GM18511 (cell line): Measurements from ENCODE around the gene SUSD2.
"Not testable (repeated sequence)": the region's sequence is repeated elsewhere in the genome, so short reads cannot be mapped to it uniquely, and the experiment has no call there.

Experiments used
- ATAC-seq: cut with Tn5 transposase; IDR thresholded peaks from one replicate; pipeline ENCODE4 v1.9.1; 2021; ENCODE audit warnings: mild to moderate bottlenecking, moderate library complexity; ENCODE audit not compliant: unreplicated experiment

SUSD2 gene

DNA sequence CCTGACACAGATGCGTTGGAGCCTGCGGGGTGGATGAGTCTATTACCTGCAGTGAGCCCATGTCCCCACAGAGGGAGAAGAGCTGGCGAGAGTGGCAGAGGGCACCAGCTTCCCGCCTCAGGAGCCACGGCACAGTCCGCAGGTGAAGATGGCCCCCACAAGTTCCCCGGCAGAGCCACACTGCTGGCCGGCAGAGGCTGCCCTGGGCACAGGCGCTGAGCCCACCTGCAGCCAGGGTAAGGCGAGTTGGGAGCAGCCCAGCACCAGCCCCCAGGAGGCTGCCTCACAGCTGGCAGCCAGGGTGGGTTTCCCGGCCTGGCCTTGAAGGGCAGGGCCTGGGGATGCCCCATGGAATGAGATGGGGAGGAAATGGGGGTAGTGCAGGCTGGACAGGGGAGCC, 5.2 kb upstream of the SUSD2 start:
- ATAC-seq = no peak

DNA sequence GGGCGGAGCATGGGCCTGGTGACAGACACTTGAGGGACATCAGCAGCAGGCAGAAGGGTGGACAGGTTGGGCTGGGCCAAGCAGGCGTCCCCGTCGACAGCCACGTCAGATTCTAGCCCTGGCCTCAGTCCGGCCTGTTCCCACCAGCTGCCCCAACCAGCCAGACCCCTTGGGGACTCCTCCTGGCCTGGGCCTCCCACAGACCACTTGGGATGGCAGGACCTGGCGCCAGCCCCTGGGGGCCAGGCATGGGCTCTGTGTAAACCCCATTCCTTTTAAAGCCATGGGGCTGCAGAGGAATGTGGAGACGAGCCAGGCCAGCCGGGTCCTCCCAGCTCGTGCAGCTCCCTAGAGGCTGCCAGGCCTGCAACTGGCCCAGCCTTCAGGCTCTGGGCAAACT, 4.7 kb upstream of the SUSD2 start:
- no peak for ATAC-seq

DNA sequence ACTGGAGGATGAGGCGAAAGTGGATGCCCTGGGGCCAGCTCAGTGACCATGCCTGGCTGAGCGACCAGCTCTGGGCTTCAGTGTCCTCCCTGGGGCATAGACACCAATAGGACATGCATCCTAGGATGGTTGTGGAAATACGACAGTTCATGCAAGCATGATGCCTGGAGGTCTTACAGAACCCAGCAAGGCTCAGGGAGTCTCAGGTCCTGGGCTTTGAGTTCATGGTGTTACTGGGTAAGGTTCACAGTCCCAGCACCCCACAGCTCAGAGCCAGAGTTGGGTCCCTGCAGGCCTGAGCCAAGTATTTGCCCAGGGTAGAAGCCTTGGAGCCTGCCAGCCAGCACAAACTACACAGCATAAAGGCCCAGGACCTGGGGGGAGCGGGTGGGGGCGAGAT, 4.2 kb upstream of the SUSD2 start:
- ATAC-seq = no peak

DNA sequence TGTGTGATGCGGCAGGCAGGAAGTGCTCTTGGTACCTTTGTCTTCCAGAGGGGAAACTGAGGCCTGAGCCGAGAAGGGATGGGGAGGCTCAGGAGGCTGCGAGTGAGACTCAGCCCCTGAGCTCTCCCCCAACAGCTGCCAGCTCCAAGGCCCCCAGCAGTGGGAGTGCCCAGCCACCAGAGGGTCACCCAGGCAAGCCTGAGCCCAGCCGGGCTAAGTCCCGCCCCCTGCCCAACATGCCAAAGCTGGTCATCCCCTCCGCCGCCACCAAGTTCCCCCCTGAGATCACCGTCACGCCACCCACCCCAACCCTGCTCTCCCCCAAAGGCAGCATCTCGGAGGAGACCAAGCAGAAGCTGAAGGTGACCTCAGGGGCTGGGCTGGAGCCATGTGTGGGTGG, 3.8 kb upstream of the SUSD2 start:
- ATAC-seq = no peak

DNA sequence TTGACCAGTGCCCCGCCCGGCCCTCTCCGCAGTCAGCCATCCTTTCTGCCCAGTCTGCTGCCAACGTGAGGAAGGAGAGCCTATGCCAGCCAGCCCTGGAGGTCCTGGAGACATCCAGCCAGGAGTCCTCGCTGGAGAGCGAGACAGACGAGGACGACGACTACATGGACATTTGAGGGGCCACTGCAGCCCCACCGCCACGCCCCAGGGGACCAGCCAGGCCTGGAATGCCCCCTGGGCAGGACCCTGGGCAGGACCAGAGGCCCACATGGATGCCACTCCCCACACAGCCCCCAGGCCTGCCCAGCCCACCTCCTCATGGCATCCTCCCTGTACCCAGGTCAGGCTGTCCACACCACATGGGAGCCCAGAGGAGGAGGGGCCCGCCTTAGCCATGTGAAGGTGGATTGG, 3.3 kb upstream of the SUSD2 start:
- ATAC-seq = no peak

DNA sequence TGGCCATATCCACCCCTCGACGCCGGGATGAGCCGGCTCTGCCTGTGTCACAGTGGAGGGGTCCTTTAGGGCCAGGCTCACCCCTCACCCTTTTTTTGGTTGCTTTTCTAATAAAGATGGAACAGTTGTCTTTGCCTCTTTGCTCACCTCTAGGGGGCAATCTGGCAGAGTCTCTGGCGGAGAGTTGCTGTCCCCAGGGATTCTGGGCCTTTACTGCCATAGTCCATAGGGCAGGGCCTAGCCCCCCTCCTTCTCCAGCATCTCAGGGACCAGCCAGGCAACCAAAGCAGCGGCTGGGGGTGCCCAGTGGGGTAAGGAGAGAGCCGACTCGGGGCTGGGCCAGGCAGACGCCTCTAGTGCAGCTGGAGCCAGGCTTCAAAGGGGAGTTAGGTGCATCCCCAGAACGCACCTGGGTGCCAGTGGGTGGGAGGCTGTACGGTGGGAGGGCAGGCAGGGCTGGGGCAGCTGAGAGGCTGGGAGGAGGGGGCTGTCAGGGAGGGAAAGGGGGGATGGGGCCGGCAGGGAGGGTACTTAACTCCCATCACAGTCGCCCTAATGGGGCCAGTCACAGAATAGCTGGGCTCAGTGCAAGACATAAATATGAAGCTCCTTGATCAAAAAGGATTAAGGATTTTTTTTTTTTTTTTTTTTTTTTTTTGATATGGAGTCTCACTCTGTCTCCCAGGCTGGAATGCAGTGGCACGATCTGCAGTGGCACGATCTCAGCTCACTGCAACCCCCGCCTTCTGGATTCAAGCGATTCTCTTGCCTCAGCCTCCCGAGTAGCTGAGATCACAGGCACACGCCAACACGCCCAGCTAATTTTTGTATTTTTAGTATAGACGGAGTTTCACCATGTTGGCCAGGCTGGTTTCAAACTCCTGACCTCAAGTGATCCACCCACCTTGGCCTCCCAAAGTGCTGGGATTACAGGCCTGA, 2.5 kb upstream of the SUSD2 start:
- no peak for ATAC-seq

DNA sequence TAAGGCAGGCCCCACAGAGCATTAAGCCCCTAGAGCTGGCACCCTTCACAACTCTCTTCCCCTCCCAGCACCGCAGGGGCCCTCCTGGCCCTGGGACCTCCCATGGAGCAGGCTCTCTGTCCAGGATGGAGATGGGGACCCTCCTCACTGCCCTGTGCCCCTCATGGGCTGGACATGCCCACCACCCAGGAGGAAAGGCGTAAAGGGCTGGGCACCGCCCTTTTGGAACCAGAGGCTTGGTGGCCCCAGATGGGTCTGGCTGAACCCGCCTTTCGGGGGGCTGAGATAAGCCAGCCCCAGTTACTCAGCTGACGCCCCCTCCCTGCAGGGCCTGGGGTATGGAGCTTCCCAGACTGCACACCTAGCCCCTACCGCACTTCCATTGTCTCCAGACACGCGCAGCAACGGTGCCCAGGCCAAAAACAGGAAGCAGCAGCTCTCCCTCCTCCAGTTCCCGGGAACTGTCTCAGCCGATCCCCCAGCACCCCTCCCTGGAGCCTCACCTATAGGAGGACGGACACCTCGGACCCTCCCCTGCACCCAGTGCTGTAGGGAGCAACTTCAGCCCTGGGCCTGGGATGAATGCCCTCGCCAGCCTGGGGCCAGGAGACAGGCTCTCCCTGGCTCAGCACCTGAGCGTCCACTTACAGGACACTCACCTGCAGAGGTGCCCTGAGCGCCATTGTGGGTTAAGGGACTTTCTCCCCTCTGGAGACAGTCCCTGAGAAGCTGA, 1.6 kb upstream of the SUSD2 start:
- ATAC-seq = no peak

DNA sequence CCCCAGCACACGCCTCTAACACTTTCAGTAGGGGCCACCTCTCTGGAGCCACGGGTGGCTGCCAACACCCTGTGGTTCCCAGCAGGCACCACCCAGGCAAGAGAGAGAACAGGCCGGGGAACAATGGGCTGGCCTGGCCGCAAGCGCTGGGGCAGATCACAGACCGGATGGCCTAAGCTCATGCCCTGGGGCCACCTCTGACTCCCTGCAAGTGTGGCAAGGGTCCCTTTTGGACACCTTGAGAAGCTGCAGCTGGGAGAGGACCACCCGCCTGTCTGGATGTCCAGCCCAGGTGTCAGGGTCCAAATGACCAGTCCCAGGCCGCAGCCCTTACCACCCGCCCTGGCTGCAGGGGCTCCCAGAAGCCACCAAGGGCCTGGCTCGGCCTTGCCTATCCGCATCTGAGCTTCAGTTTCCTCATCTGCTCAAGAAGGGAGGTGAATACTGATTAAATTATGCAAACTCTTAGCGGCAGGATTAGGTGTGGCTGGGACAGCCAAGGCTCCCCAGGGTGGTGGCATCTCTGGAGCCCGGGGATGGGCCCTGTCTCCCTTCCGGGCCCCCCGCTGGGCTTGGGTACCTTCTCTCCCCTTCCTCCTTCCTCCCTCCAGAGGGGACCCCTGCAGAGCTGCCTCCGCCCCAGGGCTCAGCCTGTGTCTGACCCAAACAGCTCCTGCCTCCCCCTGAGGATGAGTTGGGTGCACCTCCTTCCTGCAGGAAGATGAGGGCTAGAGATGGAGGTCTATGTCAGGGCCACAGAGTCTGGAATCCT, 785 bp upstream of the SUSD2 start:
- no peak for ATAC-seq

DNA sequence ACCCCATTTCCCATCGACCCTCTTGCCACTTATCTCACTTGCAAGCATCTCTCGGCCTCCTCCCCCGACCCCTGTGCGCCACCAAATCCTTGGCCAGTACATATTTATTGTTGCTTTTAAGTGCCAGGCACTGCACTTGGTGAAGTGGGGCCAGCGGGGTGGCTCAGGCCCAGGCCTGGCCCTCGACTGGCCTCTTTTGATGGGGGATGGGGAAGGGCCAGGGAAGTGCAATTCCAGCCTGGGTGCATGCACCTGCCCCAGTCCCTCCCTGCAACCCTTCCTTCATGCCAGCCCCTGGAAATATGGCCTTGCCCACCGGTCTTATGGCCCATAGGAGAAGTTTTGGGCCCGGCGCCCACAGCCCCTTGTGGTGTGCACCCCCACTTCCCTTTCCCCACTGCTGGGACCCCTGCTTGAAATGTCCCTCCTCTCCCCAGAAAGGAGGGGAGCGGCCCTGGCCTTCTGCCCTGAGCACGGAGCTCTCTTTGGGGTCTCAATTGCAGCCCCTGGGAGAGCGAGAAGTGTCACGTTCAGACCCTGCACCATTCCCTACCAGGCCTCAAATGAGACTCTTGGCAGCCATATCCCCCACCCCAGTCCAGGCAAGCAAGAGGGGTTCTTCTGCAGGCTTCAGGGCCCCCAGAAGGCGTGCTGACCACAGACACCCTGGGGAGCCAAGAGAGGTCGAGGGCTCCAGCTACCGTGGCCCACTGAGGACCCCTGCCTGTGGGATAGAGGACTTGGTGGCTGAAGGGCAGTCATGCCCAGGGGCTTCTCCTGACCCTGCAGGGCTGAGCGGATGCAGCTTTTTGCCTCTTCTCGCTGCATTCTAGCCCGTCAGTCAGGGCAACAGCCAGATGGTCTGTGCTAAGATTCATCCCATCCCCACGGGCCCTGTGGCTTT, 961 bp downstream of the SUSD2 start:
- no peak for ATAC-seq

DNA sequence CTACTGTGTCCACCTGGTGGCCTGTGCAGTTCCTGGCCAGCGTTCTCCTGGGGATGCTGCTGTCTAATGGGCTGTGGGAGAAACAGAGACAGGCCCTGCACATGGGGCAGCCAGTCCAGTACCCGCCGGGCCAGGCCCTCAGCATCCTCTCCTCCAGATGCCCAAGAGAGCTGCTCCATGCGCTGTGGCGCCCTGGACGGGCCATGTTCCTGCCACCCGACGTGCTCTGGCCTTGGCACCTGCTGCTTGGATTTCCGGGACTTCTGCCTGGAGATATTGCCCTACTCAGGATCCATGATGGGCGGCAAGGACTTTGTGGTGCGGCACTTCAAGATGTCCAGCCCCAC, 1.6 kb downstream of the SUSD2 start:
- not testable (repeated sequence) for ATAC-seq

DNA sequence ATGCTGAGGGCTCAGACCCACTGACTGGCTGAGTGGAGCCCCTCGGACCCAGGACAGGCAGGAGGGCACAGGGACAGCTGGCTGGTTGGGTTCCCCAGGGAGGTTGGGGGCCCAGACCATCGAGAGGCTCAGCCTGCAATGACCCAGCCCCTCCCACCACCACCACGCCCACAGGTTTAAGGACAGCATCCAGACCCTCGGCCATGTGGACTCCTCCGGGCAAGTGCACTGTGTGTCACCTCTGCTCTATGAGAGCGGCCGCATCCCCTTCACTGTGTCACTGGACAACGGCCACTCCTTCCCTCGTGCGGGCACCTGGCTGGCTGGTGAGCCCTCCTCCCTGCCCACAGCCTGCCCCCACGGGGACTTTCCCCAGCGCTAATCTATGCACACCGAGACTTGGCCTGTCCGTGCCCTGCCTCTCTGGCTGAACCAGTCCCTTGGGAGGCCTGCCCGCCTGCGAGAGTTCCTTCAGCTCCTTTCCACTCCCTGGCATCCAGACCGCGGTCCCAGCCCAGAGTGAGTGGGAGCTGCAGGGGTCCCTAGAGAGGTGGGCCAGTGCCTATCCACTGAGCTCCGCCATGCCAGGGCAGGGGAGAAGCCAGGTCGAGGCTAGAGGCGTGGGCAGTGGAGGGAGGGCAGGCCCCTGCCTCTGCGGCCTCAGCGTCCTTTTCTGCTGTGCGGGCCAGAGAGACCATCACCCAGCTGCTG, 2.2 kb downstream of the SUSD2 start:
- no peak for ATAC-seq

DNA sequence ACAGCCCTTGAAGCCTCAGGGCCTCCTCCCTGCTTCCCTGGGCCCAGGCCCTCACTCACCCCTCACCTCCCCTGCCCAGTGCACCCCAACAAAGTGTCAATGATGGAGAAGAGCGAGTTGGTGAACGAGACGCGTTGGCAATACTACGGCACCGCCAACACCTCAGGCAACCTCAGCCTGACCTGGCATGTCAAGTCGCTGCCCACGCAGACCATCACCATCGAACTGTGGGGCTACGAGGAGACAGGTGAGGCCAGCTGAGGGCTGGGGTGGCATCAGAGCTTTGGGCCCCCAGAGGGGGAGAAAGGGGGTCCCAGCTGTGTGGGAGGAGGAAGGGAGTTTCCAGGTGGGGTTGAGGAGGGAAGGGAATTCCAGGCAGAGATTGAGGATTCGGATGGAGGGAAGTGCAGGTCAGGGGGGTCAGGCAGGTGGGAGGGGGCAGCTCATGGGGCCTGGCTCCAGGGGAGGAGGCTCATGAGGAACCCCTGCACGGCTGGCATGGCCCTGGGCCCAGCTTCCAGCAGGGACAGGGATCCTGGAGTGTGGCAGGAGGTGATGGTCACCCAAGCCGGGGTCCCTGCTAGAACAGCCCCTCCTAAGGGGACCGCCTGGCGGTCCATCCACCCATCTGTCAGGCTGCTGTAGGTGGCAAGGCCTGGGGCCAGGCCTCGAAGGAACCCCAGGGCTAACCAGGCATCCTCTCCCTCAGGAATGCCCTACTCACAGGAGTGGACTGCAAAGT, 2.9 kb downstream of the SUSD2 start:
- ATAC-seq = no peak

DNA sequence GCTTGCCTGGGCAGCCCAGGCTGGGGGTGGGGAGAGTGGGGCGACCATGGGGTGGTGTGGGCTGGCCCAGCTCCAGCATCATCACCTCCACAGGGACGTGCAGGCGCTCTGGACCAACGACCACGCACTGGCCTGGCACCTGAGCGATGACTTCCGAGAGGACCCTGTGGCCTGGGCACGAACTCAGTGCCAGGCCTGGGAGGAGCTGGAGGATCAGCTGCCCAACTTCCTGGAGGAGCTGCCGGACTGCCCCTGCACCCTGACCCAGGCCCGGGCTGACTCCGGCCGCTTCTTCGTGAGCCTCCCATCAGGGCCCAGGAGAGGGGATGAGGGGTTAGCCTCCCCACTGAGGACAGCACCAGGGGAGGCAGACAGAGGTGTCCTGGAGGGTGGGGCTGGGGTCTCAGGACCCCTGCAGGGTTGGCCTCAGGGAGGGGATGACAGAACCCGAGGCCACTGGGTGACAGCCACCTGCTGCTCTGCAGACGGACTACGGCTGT, 3.8 kb downstream of the SUSD2 start:
- ATAC-seq = no peak

DNA sequence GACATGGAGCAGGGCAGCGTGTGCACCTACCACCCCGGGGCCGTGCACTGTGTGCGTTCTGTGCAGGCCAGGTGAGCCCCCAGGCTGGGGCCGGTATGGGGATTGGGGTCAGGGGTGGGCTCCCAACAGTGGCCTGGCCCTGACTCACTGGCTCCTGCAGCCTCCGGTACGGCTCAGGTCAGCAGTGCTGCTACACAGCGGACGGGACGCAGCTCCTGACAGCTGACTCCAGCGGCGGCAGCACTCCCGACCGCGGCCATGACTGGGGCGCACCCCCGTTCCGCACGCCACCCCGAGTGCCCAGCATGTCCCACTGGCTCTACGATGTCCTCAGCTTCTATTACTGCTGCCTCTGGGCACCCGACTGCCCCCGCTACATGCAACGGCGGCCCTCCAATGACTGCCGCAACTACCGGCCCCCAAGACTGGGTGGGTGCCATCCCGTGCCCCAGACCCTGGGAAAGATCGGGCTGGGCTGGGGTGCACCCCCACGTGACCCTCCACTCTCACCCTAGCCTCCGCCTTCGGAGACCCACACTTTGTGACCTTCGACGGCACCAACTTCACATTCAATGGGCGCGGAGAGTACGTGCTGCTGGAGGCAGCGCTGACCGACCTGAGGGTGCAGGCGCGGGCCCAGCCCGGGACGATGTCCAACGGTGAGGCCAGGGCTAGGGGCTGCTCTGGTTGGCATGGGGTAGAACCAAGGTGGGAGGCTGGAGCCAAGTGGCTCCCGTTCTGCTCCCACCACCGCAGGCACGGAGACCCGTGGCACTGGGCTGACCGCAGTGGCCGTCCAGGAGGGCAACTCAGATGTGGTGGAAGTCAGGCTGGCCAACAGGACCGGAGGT, 4.4 kb downstream of the SUSD2 start:
- no peak for ATAC-seq

DNA sequence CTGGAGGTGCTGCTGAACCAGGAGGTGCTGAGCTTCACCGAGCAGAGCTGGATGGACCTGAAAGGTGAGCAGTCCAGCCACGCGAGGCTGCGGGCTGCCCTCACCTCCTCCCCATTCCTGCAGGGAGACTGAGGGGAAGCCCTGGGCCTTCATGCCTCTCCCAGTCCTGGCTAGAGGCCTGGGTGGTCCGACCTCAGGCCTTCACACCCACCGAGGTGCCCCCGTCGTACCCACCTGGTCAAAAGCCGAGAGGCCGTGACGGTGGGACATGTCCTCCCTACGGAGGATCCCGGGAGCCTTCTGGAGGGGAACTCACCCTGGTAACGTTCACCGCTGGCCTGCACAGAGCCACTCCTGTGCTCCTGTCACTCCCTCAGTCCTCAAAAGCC, 5.1 kb downstream of the SUSD2 start:
- no peak for ATAC-seq

DNA sequence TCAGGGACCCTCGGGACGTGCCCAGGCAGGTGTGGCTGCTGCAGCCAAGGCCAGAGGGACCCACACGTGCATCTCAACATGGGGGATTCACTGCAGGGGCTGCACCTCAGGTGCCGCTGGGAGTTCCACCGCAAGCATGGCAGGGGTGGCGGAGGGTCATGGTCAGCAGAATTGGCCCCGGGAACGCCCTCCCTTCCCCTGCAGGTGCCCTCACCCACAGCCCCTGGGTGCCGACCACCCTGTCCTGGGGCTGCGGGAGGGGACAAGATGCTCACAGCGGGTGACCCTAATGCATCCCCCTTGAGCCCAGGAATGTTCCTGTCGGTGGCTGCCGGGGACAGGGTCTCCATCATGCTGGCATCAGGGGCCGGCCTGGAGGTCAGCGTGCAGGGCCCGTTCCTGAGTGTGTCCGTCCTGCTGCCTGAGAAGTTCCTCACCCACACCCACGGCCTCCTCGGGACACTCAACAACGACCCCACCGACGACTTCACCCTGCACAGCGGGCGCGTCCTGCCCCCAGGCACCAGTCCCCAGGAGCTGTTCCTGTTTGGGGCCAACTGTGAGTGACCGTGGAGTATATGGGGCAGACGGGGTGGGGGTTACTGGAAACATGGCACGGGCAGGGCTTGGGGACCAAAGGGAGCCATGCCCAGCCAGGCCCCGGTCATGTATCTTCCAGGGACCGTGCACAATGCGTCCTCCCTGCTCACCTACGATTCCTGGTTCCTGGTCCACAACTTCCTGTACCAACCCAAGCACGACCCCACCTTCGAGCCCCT, 5.8 kb downstream of the SUSD2 start:
- no peak for ATAC-seq
